Fibroblast of villous mesenchyme (primary cell): ENCODE data around the gene PRKG1. TPM values are rescaled to one million over a fixed set of nuclear protein-coding genes. Genes with fewer than 3 reads are reported as not detected.

Experiments used
- DNase-seq: peaks from one replicate; pipeline ENCODE4 v3.0.0-alpha.2; 2010; ENCODE audit warnings: low read depth
- H3K4me3 ChIP-seq: 2 replicates; pipeline ENCODE4 v1.5.1; 2011; ENCODE audit warnings: low read depth, mild to moderate bottlenecking, low read length
- CTCF ChIP-seq: IDR thresholded peaks from 2 replicates; pipeline ENCODE4 v1.5.1; 2012; ENCODE audit warnings: low read depth, mild to moderate bottlenecking, low read length; ENCODE audit not compliant: insufficient read depth
- total RNA-seq: library from RNA; depleted of rRNA; stranded (reverse); fragments of >200 nt; gene quantifications from 2 replicates; pipeline ENCODE4 v1.2.3, GENCODE V29; 2012

The PRKG1 gene
- total RNA-seq, 1 donor, result 19.0 TPM

GRCh38 chr10:51035344-51035743, 38.9 kb upstream of the PRKG1 start:
- DNase-seq, result no peak
- H3K4me3 ChIP-seq, result no peak overlapping the region
- TF ChIP-seq CTCF, result no peak

- no peak overlapping the region for H3K4me3 ChIP-seq
- TF ChIP-seq CTCF, result no peak
- DNase-seq, result peak; percentile 33
Observed at GRCh38 chr10:51045871-51046270, 28.4 kb upstream of the PRKG1 start.

GRCh38 chr10:51046654-51047053, 27.6 kb upstream of the PRKG1 start:
- H3K4me3 ChIP-seq, result no peak overlapping the region
- no peak for DNase-seq
- TF ChIP-seq CTCF, result no peak

GRCh38 chr10:51047857-51048256, 26.4 kb upstream of the PRKG1 start:
- DNase-seq, result no peak
- TF ChIP-seq CTCF, result peak; percentile 28
- H3K4me3 ChIP-seq, result no peak overlapping the region

GRCh38 chr10:51048792-51049191, 25.5 kb upstream of the PRKG1 start:
- no peak for TF ChIP-seq CTCF
- DNase-seq, result no peak
- no peak overlapping the region for H3K4me3 ChIP-seq

- no peak for DNase-seq
Observed at GRCh38 chr10:51052163-51052562, 22.1 kb upstream of the PRKG1 start.

More at GRCh38 chr10:51052163-51052562, 22.1 kb upstream of the PRKG1 start:
- TF ChIP-seq CTCF, result no peak
- no peak overlapping the region for H3K4me3 ChIP-seq
